NT2/D1 (cell line): Measurements from ENCODE around the gene SCN3B.

ENCODE experiments used
- YY1 ChIP-seq: IDR thresholded peaks from 2 replicates; pipeline ENCODE4 v1.6.1; 2011; ENCODE audit not compliant: insufficient read length, insufficient read depth
- ZNF274 ChIP-seq: IDR thresholded peaks from 2 replicates; pipeline ENCODE4 v1.6.1; 2011; ENCODE audit warnings: mild to moderate bottlenecking, low read depth, low read length

- TF ChIP-seq ZNF274 (no peak), YY1 (no peak)
Observed at GRCh38 chr11:123654566-123655081, at the start of gene SCN3B.
